ENCODE results near the gene PRSS22.

- no peak for TF ChIP-seq CTCF (conservative IDR thresholded peaks at IDR 0.05 in 1 of 2, IDR thresholded peaks at IDR 0.05 in 1 of 2; ENCODE audit: extremely low read depth in 1 of 2, insufficient read depth in 1 of 2, low read depth in 1 of 2, low read length in 2 of 2)
- no peak for TF ChIP-seq EZH2 (IDR thresholded peaks at IDR 0.05; ENCODE audit: borderline replicate concordance, low read length)
Measured at GRCh38 chr16:2867661-2867986, 9.7 kb upstream of the PRSS22 start.
